ENCODE results near the gene TULP3. TPM values are rescaled to one million over a fixed set of nuclear protein-coding genes. Genes with fewer than 3 reads are reported as not detected.

TULP3 gene
- total and polyA plus RNA-seq, 2 donors (not counting 3 experiments of a cell fraction or from before 2014, with no cell fraction given) = 30.8 to 31.0 TPM

- POLR2A ChIA-PET = no interaction called here
- CTCF ChIA-PET = interaction anchor here (1.2 to 1.6 kb wide), 2 partner anchors 54 to 95 kb away, joined by 3 to 10 read pairs; no protein-coding TSS in a partner anchor
- intact Hi-C loops (cut with micrococcal nuclease) = no loop called here
Observed at GRCh38 chr12:2939191-2939590, 48.5 kb downstream of the TULP3 start.

GRCh38 chr12:2940564-2940963 lies 49.9 kb downstream of the TULP3 start:
- H3K9ac ChIP-seq (replicated peaks; ENCODE audit: extremely low read depth, insufficient read depth, low read length) = no peak overlapping the region
- no peaks in the 10 kb centered on the region for H3K9me1 ChIP-seq (replicated peaks; ENCODE audit: control insufficient read depth, extremely low read depth, insufficient read depth, low read length)
- H3K4me2 ChIP-seq (ENCODE audit: insufficient read depth, low read length) = no peak overlapping the region
- no peak for TF ChIP-seq POLR2AphosphoS5 (IDR thresholded peaks at IDR 0.05; ENCODE audit: insufficient read depth, low read depth, low read length)
- no peak for TF ChIP-seq GATA2 (IDR thresholded peaks at IDR 0.05; ENCODE audit: insufficient read depth, insufficient read length, low read depth, low read length)
- no peak for TF ChIP-seq CTCF (IDR thresholded peaks at IDR 0.05; ENCODE audit: extremely low read depth in 1 of 2, insufficient read depth in 1 of 2, low read depth in 1 of 2, low read length in 2 of 2)
- TF ChIP-seq MAX (IDR thresholded peaks at IDR 0.05; ENCODE audit: insufficient read depth, insufficient read length) = no peak
- peaks cover 5 to 18% of the 10 kb centered on the region in 2 experiments for H3K36me3 ChIP-seq (ENCODE audit: control insufficient read depth in 2 of 2, extremely low read depth in 1 of 2, insufficient read depth in 2 of 2, low read length in 2 of 2)
- ChIA-PET CTCF (interaction anchor here (0.9 to 1.6 kb wide), 2 partner anchors 87 to 94 kb away, joined by 3 to 10 read pairs; no protein-coding TSS in a partner anchor), POLR2A (interaction anchor here (0.5 kb wide), 1 partner anchor 103 kb away, joined by 4 read pairs; no protein-coding TSS in a partner anchor)
- no peaks in the 10 kb centered on the region for H3K79me2 ChIP-seq (ENCODE audit: control insufficient read depth, insufficient read depth, low read length)
- H4K20me1 ChIP-seq (replicated peaks; ENCODE audit: control insufficient read depth, extremely low read depth, insufficient read depth, low read length) = no peaks in the 10 kb centered on the region
- no peak overlapping the region for H2AFZ ChIP-seq (ENCODE audit: low read depth, low read length)
- intact Hi-C loops (cut with micrococcal nuclease) = loop anchor here (5.0 kb wide), 1 partner anchor 92 kb away; no protein-coding TSS in a partner anchor
- FAIRE-seq (no peak), DNase-seq (ENCODE audit: low read depth, low spot score) (no peak)
- H3K27me3 ChIP-seq (ENCODE audit: control insufficient read depth in 2 of 2, insufficient read depth in 2 of 2, low read length in 2 of 2) = no peaks in the 10 kb centered on the region
- H3K4me3 ChIP-seq (replicated peaks in 1 of 3; ENCODE audit: insufficient read depth in 1 of 3, low read depth in 1 of 3, low read length in 3 of 3) = no peak overlapping the region
- no TSS peak for BruUV-seq (replicated peaks)
- H3K27ac ChIP-seq (ENCODE audit: insufficient read depth, low read depth, low read length) = no peak overlapping the region
- peaks cover 3% of the 10 kb centered on the region for H3K4me1 ChIP-seq (ENCODE audit: control insufficient read depth, extremely low read depth, insufficient read depth, low read length)
- dilution Hi-C loops (cut with MboI; ENCODE audit: extremely low pct_ligation_motif_present, low sequenced_read_pairs) = no loop called here
- H3K9me3 ChIP-seq (replicated peaks; ENCODE audit: control insufficient read depth, insufficient read depth, low read length) = no peaks in the 10 kb centered on the region

More at GRCh38 chr12:2939191-2939590, 48.5 kb downstream of the TULP3 start:
- H3K36me3 ChIP-seq (ENCODE audit: control insufficient read depth in 2 of 2, extremely low read depth in 1 of 2, insufficient read depth in 2 of 2, low read length in 2 of 2) = peaks cover 5 to 22% of the 10 kb centered on the region in 2 experiments
- no peaks in the 10 kb centered on the region for H3K79me2 ChIP-seq (ENCODE audit: control insufficient read depth, insufficient read depth, low read length)
- BruUV-seq (replicated peaks) = no TSS peak
- no peak overlapping the region for H3K4me3 ChIP-seq (replicated peaks in 1 of 3; ENCODE audit: insufficient read depth in 1 of 3, low read depth in 1 of 3, low read length in 3 of 3)
- no peaks in the 10 kb centered on the region for H3K4me1 ChIP-seq (ENCODE audit: control insufficient read depth, extremely low read depth, insufficient read depth, low read length)
- H3K27ac ChIP-seq (ENCODE audit: insufficient read depth, low read depth, low read length) = no peak overlapping the region
- no peak for DNase-seq (ENCODE audit: low read depth, low spot score)
- dilution Hi-C loops (cut with MboI; ENCODE audit: extremely low pct_ligation_motif_present, low sequenced_read_pairs) = no loop called here
- H3K4me2 ChIP-seq (ENCODE audit: insufficient read depth, low read length) = no peak overlapping the region
- H2AFZ ChIP-seq (ENCODE audit: low read depth, low read length) = no peak overlapping the region
- H3K9me1 ChIP-seq (replicated peaks; ENCODE audit: control insufficient read depth, extremely low read depth, insufficient read depth, low read length) = no peaks in the 10 kb centered on the region
- no peak for FAIRE-seq
- H3K9me3 ChIP-seq (replicated peaks; ENCODE audit: control insufficient read depth, insufficient read depth, low read length) = no peaks in the 10 kb centered on the region
- TF ChIP-seq JUN (IDR thresholded peaks at IDR 0.05; ENCODE audit: borderline replicate concordance, insufficient read depth, insufficient read length, low read depth) = no peak
- no peak for TF ChIP-seq POLR2A (IDR thresholded peaks at IDR 0.05; ENCODE audit: low read depth, low read length)
- no peak for TF ChIP-seq FOS (IDR thresholded peaks at IDR 0.05; ENCODE audit: borderline replicate concordance, insufficient read depth, low read length)
- TF ChIP-seq MAX (IDR thresholded peaks at IDR 0.05; ENCODE audit: insufficient read depth, insufficient read length) = no peak
- H3K9ac ChIP-seq (replicated peaks; ENCODE audit: extremely low read depth, insufficient read depth, low read length) = no peak overlapping the region
- no peaks in the 10 kb centered on the region for H3K27me3 ChIP-seq (ENCODE audit: control insufficient read depth in 2 of 2, insufficient read depth in 2 of 2, low read length in 2 of 2)
- H4K20me1 ChIP-seq (replicated peaks; ENCODE audit: control insufficient read depth, extremely low read depth, insufficient read depth, low read length) = no peaks in the 10 kb centered on the region

Data from endothelial cell of umbilical vein (primary cell).